Vagina (tissue), 2 donors: ENCODE results near the gene SPEM2.

Experiments used
- CTCF ChIP-seq, 3 experiments: fragments of 450-650 bp in 2 of 3; fragments of 200-600 bp in 1 of 3; sonication (generic) in 1 of 3; IDR thresholded peaks; one replicate each; pipeline ENCODE4 v1.5.1; 2017 to 2019; ENCODE audit warnings: antibody characterized with exemption in 3 of 3, mild to moderate bottlenecking in 2 of 3, moderate library complexity in 2 of 3
- POLR2AphosphoS5 ChIP-seq, 2 donors: sonication (generic); formaldehyde crosslinking; IDR thresholded peaks; one replicate each; pipeline ENCODE4 v1.9.0; 2017; ENCODE audit warnings: antibody characterized with exemption in 2 of 2, mild to moderate bottlenecking in 2 of 2, low read depth in 1 of 2; ENCODE audit not compliant: insufficient read depth in 1 of 2

GRCh38 chr17:7471729-7472128 lies 46.3 kb downstream of the SPEM2 start:
- TF ChIP-seq CTCF (IDR thresholded peaks at IDR 0.05) = no peak
- TF ChIP-seq POLR2AphosphoS5 (IDR thresholded peaks at IDR 0.05; ENCODE audit: insufficient read depth in 1 of 2, low read depth in 1 of 2) = no peak
